HEK293T (cell line): ENCODE results near the gene TWIST2.

Experiments used
- CTCF ChIA-PET: fragments of 350-600 bp; formaldehyde crosslinking; extraction: SDS; loops from one replicate; lab custom pipeline; 2021; ENCODE audit warnings: antibody characterized with exemption, inconsistent platforms; lab: Yijun Ruan, JAX
- POLR2A ChIA-PET: fragments of 350-600 bp; formaldehyde crosslinking; extraction: SDS; loops from one replicate; lab custom pipeline; 2020; ENCODE audit warnings: antibody characterized with exemption, inconsistent platforms; lab: Yijun Ruan, JAX
- DNase-seq: peaks from one replicate; pipeline ENCODE4 v3.0.0; 2012; ENCODE audit warnings: mixed read lengths; ENCODE audit errors: extremely low spot score
- ARNT ChIP-seq: fragments of 450-650 bp; IDR thresholded peaks from 2 replicates; pipeline ENCODE4 v1.6.1; 2017; ENCODE audit warnings: mild to moderate bottlenecking
- BHLHE40 ChIP-seq: fragments of 450-650 bp; IDR thresholded peaks from 2 replicates; pipeline ENCODE4 v1.6.1; 2016; ENCODE audit warnings: mild to moderate bottlenecking, moderate library complexity, borderline replicate concordance
- CTBP1 ChIP-seq: fragments of 450-650 bp; IDR thresholded peaks from 2 replicates; pipeline ENCODE4 v1.6.1; 2016; ENCODE audit warnings: borderline replicate concordance
- ELF4 ChIP-seq: fragments of 450-650 bp; IDR thresholded peaks from 2 replicates; pipeline ENCODE4 v1.6.1; 2017; ENCODE audit warnings: antibody characterized with exemption
- FOXA1 ChIP-seq: fragments of 450-650 bp; IDR thresholded peaks from 2 replicates; pipeline ENCODE4 v1.6.1; 2016; ENCODE audit warnings: mild to moderate bottlenecking
- FOXK2 ChIP-seq: fragments of 450-650 bp; IDR thresholded peaks from 2 replicates; pipeline ENCODE4 v1.6.1; 2016; ENCODE audit warnings: mild to moderate bottlenecking
- FOXM1 ChIP-seq: fragments of 450-650 bp; IDR thresholded peaks from 2 replicates; pipeline ENCODE4 v1.6.1; 2017; ENCODE audit warnings: mild to moderate bottlenecking, borderline replicate concordance
- HDGF ChIP-seq: fragments of 450-650 bp; IDR thresholded peaks from 2 replicates; pipeline ENCODE4 v1.6.1; 2017; ENCODE audit warnings: antibody characterized with exemption, borderline replicate concordance
- L3MBTL2 ChIP-seq: fragments of 450-650 bp; conservative IDR thresholded peaks from 2 replicates; pipeline ENCODE4 v1.6.1; 2016; ENCODE audit warnings: mild to moderate bottlenecking
- LEF1 ChIP-seq: fragments of 450-650 bp; IDR thresholded peaks from 2 replicates; pipeline ENCODE4 v1.6.1; 2017; ENCODE audit warnings: mild to moderate bottlenecking, borderline replicate concordance
- NFRKB ChIP-seq: fragments of 450-650 bp; IDR thresholded peaks from 2 replicates; pipeline ENCODE4 v1.6.1; 2016; ENCODE audit warnings: mild to moderate bottlenecking, moderate library complexity
- SP1 ChIP-seq: fragments of 450-650 bp; IDR thresholded peaks from 2 replicates; pipeline ENCODE4 v1.6.1; 2017
- SUZ12 ChIP-seq: fragments of 450-650 bp; IDR thresholded peaks from 2 replicates; pipeline ENCODE4 v1.6.1; 2016; ENCODE audit warnings: mild to moderate bottlenecking
- TARDBP ChIP-seq: fragments of 450-650 bp; IDR thresholded peaks from 2 replicates; pipeline ENCODE4 v1.6.1; 2016
- ZNF384 ChIP-seq: fragments of 450-650 bp; IDR thresholded peaks from 2 replicates; pipeline ENCODE4 v1.6.1; 2016
- TF ChIP-seq, protein P1 (sequence below): fragments of 450-650 bp; IDR thresholded peaks from 2 replicates; pipeline ENCODE4 v1.6.1; 2016

The TWIST2 gene

DNA sequence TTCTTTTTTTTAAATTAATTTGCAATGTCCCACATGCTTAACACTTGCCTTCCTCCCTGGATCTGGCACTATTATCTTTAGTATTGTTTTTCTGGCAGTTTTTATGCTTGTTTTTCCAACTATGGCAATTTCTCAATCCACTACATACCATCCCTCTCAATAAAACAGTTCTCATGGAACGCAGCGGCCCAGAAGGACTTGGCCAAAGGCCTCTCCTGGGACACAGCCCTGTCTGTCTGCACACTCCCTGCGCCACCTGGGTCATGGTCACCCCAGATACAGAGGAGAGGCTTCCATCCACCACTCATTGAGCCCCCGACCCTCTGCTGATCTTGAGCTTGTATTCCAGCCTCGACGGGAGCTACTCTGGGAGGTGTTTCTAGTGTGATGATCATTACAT is 91.2 kb downstream of the TWIST2 start:
- POLR2A ChIA-PET = no interaction called here
- CTCF ChIA-PET = interaction anchor here (0.6 kb wide), 1 partner anchor 45 kb away, joined by 4 read pairs; no protein-coding TSS in a partner anchor
- no peak for DNase-seq
- TF ChIP-seq FOXK2 (no peak), ELF4 (no peak), SUZ12 (no peak), ZNF384 (no peak), TARDBP (no peak), LEF1 (no peak), FOXM1 (no peak), ARNT (no peak), SP1 (no peak), NFRKB (no peak), L3MBTL2 (no peak), CTBP1 (no peak), HDGF (no peak), FOXA1 (no peak), BHLHE40 (no peak)
- TF ChIP-seq, protein P1, sequence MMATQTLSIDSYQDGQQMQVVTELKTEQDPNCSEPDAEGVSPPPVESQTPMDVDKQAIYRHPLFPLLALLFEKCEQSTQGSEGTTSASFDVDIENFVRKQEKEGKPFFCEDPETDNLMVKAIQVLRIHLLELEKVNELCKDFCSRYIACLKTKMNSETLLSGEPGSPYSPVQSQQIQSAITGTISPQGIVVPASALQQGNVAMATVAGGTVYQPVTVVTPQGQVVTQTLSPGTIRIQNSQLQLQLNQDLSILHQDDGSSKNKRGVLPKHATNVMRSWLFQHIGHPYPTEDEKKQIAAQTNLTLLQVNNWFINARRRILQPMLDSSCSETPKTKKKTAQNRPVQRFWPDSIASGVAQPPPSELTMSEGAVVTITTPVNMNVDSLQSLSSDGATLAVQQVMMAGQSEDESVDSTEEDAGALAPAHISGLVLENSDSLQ = no peak

DNA sequence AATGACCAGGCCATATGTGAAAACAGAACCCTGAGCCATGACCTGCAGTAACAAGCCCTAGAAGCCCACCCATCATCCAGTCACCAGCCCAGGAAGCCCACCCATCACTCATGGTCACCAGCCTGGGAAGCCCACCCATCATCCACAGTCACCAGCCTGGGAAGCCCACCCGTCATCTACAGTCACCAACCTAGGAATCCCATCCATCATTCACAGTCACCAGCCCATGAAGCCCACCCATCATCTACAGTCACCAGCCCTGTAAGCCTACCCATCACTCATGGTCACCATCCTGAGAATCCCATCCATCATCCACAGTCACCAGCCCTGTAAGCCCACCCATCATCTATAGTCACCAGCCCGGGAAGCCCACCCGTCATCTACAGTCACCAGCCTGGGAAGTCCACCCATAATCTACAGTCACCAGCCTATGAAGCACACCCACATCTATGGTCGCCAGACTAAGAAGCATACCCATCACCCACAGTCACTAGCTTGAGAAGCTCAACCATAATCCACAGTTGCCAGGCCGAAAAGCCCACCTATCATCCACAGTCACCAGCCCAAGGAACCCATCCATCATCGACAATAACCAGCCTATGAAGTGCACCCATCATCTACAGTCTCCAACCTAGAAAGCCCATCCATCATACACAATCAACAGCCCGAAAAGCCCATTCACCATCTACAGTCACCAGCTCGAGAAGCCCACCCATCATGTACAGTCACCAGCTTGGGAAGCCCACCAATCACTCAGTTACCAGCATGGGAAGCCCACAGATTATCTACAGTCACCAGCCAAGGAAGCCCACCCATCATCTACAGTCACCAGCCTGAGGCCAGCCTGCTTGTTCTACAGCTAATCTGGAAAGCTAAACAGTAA is 91.9 kb downstream of the TWIST2 start:
- POLR2A ChIA-PET = no interaction called here
- TF ChIP-seq SUZ12 (no peak), ELF4 (no peak), HDGF (no peak), NFRKB (no peak), LEF1 (no peak), FOXK2 (no peak), TARDBP (no peak), BHLHE40 (no peak), SP1 (no peak), CTBP1 (no peak), FOXA1 (no peak), L3MBTL2 (no peak), ZNF384 (no peak), ARNT (no peak), FOXM1 (no peak)
- TF ChIP-seq, protein P1 = no peak
- DNase-seq = no peak
- CTCF ChIA-PET = interaction anchor here (0.6 kb wide), 1 partner anchor 44 kb away, joined by 4 read pairs; no protein-coding TSS in a partner anchor

- ChIA-PET POLR2A (no interaction called here), CTCF (no interaction called here)
- DNase-seq = no peak
- TF ChIP-seq LEF1 (no peak), HDGF (no peak), FOXK2 (no peak), NFRKB (no peak), SUZ12 (no peak), L3MBTL2 (no peak), ZNF384 (no peak), CTBP1 (no peak), FOXA1 (no peak), FOXM1 (no peak), SP1 (no peak), BHLHE40 (no peak), ELF4 (no peak), ARNT (no peak)
- TF ChIP-seq, protein P1 = no peak
Measured at GRCh38 chr2:238940806-238941205, 92.9 kb downstream of the TWIST2 start.

GRCh38 chr2:238941262-238941792 is 93.4 kb downstream of the TWIST2 start:
- ChIA-PET CTCF (no interaction called here), POLR2A (no interaction called here)
- TF ChIP-seq ARNT = no peak
- TF ChIP-seq SUZ12 = no peak
- TF ChIP-seq L3MBTL2 = no peak
- TF ChIP-seq FOXA1 = no peak
- no peak for TF ChIP-seq CTBP1
- no peak for TF ChIP-seq ZNF384
- TF ChIP-seq BHLHE40 = no peak
- TF ChIP-seq HDGF = no peak
- TF ChIP-seq, protein P1 = no peak
- DNase-seq = no peak
